GM12891 (cell line): ENCODE data around the gene RGS17.

Source experiments
- POLR2A ChIP-seq: IDR thresholded peaks from 2 replicates; pipeline ENCODE4 v1.6.1; 2011; ENCODE audit warnings: low read depth, low read length, control low read depth
- POLR2AphosphoS5 ChIP-seq: IDR thresholded peaks from 2 replicates; pipeline ENCODE4 v1.6.1; 2011; ENCODE audit warnings: low read depth, low read length, control low read depth
- POU2F2 ChIP-seq: IDR thresholded peaks from 2 replicates; pipeline ENCODE4 v1.6.1; 2011; ENCODE audit warnings: low read depth, mild to moderate bottlenecking, control low read depth, low read length, moderate library complexity
- SPI1 ChIP-seq: IDR thresholded peaks from 2 replicates; pipeline ENCODE4 v1.6.1; 2011; ENCODE audit warnings: low read depth, low read length, control low read depth
- TAF1 ChIP-seq: IDR thresholded peaks from 2 replicates; pipeline ENCODE4 v1.6.1; 2011; ENCODE audit warnings: low read depth, low read length, control low read depth

GRCh38 chr6:153101461-153101860 is 29.6 kb downstream of the RGS17 start:
- TF ChIP-seq POLR2A (no peak), POLR2AphosphoS5 (no peak), TAF1 (no peak), SPI1 (no peak), POU2F2 (no peak)
